Measurements from ENCODE around the gene DAZAP1.

Gene DAZAP1

DNA sequence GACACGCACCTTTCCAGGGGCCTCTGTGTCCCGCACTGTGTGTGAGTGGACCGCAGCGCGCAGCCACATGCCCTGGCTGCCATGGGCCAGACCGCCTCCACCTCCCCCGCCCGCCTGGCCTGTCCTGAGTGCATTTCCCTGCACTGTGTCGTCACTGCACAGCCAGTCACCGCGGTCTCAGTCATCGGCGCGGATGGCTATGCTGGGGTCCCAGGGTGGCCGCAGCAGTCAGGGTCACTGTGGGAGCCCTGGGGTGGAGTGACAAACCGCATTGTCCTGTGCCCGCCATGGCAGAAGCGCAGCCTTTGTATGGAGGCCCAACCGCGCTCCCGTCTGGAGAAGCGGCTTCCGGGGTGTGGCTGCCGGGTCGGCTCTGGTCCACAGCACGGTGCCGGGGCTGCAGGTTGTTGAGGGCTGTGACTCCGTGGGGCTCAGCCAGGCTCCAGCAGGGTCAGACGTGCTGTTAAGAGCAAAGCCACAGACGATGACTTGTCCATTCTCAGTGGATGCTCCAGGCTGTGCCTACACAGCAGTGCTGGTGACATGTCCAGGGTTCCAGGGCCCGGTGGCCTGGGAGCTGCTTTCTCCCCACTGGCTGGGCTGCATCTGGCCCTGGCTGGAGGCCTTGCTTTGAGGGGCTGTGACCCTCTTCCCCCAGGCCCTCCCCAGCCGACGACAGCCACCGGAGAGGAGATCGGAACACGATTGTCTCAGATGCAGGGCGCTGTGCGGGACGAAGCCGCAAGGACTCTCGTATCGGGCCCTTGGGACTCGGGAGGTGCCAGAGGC is 30.0 kb upstream of the DAZAP1 start:
- DNase-seq (ENCODE audit: low read depth in 1 of 2, low spot score in 1 of 2): no peak

DNA sequence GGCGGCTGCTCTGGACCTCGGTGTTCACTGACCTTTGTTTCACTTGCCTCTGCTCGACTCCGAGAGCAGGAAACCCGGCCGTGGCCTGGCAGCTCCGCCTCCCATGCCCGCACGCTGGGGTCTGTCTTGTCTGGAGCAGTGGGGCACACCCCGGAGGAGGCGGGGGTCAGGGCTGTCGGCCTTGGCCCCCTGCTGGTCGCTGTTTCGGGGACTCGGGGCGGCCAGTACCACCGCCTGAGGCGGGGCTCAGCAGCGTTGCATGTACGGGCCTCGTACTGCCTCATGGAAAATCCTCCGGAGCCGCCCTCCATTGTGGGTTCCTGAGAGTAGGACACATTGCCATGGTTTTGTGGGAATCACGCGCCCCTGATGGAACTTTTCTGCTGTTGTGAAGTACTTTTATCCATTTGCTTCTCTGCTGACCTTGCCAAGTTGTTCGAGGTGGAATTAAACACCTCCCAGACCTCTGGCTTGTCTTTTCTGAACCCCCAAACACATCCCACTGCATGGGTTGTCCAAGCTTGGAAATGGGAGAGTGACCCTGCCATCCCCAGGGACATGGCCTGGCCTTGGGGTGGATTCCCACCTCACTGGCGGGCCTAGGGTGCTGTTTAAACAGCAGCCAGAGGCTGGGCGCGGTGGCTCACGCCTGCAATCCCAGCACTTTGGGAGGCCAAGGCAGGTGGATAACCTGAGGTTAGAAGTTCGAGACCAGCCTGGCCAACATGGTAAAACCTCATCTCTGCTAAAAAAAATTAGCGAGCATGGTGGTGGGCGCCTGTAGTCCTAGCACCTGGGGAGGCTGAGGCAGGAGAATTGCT is 29.2 kb upstream of the DAZAP1 start:
- no peak for DNase-seq (ENCODE audit: low read depth in 1 of 2, low spot score in 1 of 2)

DNA sequence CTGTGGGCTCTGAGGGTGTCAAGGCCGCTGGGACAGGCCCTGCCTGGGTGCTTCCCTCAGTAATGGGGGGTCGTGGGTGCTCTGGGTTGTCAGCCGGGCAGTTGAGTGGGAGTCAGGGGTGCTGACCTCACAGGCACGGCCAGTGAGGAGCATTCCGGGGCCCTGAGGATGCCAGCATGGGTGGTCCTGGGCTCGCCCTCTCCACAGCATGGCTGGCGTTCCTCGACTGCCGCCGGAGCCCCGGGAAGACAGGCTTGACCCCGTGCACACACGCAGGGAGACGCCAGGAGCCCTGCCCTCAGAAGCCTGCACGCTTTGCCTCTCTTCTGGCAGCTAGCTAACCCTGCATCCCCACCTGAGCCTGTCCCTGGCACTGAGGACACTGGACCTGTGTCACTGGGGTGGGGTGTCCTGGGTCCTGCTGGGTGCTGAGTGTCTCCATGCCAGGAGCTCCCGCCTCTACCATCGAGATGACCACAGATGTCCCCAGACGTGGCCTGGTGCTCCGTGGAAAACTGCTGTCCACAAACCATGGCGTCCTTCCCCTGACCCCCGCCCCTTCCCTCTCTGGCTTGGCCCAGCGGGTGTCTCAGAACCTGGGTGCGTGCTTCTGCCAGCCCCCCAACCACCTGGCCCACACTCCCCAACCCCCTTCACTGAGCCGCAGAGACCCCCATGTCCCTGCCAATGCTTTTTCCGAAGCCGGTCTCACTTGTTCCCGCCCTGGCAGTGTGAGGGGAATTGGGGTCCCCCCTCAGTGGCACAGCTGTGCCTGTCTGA is 28.1 kb upstream of the DAZAP1 start:
- DNase-seq (ENCODE audit: low read depth in 1 of 2, low spot score in 1 of 2): no peak

DNA sequence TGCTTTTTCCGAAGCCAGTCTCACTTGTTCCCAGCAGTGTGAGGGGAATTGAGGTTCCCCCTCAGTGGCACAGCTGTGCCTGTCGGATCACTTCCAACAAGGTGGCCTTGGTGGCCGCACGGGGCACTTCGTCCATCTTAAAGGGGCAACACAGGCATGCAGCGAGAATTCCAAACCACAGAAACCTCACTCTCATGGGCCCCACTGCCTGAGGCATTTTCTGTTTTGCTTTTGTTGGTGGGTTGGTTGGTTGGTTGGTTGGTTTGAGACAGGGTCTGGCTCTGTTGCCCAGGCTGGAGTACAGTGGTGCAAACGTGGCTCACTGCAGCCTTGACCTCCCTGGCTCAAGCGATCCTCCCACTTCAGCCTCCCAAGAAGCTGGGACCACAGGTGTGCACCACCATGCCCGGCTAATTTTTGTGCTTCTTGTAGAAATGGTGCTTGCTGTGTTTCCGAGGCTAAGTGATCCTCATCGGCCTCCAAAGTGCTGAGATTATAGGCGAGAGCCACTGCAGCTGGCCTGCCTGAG is 27.4 kb upstream of the DAZAP1 start:
- no peak for DNase-seq (ENCODE audit: low read depth in 1 of 2, low spot score in 1 of 2)

DNA sequence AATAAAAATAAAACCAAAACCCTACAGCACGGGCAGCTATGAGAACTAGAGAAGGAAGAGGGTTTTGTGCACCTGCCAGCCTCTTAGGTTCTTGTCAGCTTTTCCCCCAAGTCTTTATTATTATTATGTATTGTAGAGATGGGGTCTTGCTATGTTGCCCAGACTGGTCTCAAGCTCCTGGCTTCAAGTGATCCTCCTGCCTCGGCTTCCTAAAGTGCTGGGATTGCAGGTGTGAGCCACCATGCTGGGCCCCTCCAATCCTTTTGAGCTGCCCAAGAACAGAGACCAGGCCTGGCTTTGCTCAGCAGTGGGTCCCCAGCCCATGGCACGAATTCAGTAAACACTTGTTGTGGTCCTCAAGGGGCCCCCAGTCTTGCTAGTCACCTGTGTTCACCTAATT is 25.1 kb upstream of the DAZAP1 start:
- DNase-seq (ENCODE audit: low read depth in 1 of 2, low spot score in 1 of 2): no peak

DNA sequence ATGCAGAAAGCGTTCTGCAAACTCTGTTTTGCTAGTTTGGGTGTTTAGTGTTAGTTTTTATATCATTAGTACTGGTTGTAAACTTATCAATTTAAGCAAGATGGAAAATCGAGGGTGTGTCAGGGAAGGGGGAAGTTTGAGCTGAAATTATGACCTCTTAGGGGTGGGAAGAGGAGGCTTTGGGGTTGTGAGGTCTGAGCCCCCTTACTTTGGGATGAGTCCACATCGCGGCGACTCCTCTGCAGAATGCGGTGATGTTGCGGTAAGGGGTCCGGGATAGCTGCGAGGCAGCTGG is 24.4 kb upstream of the DAZAP1 start:
- DNase-seq (ENCODE audit: low read depth in 1 of 2, low spot score in 1 of 2): no peak

DNA sequence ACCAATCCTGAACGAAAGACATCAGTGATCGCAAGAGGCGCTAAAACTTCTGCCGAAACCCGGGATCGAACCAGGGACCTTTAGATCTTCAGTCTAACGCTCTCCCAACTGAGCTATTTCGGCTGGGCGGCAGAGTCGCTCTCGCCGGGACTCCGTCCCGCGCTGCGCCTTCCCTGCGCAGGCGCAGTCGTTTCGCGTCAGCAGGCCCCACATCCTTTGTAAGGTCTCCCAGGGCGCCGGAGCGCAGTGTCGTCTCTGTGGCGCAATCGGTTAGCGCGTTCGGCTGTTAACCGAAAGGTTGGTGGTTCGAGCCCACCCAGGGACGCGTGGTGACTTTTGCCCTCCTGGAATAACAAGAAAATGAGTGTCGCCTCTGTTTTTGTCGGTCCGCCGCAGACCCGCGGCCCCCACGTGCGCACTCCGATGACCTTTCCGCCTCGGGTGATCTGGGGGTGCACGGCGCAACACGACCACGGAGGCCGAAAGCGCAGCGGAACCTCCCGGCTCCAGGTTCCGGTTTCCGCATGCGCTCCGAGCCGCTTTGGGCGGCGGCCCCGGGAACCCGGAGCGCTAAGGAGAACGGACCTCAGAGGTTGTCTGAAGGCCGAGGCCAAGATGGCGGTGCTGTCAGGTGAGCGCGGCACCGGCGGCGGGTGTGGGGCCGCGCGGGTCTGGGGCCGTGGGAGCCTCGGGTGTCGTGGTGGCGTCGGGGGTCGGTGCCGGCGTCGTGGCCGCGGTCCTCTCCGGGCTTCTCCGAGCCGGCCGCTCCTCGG is 23.9 kb upstream of the DAZAP1 start, which contains the start of gene NDUFS7:
NDUFS7 (plus strand) TSS at position 596 of the 773 bp plus-strand sequence; CDS start at position 616, 20 bp downstream.
- DNase-seq (ENCODE audit: low read depth in 1 of 2, low spot score in 1 of 2): peak; percentile 91 to 96

DNA sequence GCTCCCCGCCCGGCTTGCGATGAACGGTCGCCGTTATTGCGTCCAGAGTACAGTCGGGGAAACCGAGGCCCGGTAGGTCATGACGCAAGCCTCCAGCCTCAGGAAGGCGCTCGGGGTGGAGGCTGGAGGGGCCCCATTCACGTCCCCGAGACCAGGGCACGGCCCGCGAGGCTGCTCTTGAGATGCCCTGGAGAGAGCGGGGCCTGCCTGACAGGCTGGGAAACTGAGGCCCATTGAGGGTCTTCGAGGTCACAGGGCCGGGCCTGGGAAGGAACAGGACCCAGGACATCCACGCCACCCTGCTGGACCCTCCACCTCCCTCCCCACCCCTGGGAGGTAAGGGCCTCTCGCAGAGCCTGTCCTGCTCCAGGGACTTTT is 23.3 kb upstream of the DAZAP1 start:
- no peak for DNase-seq (ENCODE audit: low read depth in 1 of 2, low spot score in 1 of 2)

DNA sequence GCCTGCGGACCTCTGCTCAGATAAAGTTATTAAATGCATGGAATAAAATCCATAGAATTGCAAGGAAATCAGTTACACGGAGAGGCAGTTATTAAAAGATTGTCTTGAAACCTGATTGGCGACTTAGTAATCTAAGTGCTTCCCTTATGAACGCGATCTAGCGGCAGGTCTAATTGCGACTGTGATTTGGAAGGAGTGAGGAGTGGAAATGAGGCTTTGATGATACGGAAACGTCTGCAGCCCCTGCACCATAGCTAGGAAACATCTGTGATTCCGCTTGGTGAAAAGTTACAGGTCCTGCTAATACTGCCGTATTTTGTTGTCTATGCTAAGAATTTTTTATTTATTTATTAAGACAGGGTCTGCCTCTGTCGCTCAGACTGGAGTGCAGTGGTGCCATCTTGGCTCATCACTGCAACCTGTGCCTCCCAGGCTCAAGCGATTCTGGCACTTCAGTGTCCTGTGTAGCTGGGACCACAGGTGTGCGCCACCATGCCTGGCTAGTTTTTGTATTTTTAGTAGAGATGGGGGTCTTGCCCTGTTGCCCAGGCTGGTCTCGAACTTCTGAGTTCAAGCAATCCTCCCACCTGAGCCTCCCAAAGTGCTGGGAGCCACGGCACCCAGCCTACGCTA is 22.8 kb upstream of the DAZAP1 start:
- no peak for DNase-seq (ENCODE audit: low read depth in 1 of 2, low spot score in 1 of 2)

DNA sequence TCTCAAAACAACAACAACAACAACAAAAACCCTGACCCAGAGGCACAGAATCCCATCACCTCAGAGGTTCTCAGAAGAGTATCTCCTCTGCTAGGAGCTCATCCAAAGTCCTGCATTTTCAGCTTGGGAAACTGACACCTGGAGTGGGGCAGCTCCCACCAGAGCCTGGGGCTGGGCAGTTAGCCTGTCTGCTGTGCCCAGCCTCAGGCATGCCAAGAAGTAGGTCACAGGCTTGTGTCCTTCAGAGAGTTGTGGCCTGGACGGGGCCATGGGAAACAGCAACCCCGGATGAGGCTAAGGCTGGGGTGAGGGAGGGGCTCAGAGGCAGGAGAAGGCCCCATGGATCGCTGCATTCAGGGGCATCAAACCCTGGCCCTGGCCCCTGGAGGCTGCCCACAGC is 21.6 kb upstream of the DAZAP1 start:
- no peak for DNase-seq (ENCODE audit: low read depth in 1 of 2, low spot score in 1 of 2)

DNA sequence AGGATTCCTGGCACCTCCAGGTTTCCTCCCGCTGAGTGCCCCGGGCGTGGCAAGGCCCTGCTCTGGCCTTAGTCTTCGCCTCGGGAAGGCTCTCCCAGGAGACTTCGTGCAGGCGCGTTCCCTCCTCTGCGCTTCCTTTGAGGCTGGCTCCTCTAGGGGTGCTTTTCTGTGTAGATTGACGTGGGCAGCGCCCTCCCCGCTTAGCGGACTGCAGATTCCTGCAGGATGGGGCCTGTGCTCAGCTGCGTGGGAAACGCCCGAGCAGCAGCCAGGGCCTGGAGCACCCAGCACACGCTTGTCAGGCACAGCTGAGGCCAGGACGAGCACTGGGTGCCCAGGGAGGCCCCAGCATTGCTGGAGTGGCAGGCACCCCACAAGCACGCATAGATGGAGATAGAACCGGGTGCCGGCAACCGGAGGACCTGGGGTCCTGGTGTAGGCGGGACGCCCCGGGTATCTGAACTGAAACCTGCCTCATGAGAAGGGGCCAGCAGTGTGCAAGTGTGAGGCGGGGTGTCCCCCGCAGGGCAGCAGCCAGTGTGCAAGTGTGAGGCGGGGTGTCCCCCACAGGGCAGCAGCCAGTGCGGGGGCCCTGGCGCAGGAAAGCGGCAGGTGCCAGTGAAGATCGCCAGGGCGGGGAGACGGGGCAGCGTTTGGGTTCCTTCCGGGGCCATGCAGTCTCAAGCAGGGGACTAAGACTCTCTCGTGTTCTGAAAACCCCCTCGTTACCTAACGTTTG is 20.3 kb upstream of the DAZAP1 start:
- DNase-seq (ENCODE audit: low read depth in 1 of 2, low spot score in 1 of 2): no peak

DNA sequence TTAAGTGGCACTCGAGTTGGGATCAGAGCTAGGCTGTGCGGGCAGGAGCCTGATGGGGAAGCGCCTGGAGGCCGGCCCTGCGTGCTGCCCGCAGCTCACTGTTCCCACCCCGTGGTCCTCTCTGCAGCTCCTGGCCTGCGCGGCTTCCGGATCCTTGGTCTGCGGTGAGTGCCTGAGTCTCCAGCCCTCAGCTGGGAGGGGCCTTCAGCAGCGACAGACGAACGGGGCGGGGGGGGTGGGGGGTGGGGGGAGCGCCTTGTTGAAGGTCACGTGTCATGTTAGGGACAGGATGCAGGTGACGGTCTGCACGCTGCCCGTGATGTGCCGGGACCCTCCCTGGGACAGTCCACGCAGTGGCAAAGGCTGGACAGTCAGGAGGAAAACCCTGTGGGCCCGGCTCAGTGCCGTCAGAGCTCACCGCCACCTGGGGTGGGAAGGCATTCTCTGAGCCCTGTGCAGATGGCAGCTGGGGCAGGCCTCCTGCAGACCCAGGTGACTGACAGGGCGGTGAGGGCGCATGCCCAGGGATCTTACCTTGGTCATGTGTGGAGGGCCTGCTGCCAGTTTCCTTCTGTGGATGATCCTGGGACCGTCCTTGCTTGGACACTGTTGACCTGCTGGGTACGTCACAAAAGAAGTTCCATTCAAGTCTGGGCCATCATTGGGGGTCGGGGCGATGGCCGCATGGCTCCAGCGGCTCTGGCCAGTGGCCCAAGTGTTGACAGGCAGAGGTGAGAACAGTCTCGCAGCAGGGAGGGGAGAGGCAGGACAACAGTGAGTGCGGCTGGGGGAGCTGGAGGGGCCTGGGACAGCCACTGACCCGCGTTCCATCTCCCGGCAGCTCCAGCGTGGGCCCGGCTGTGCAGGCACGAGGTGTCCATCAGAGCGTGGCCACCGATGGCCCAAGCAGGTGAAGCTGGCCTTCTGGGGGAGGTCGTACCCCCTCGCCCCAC is 19.4 kb upstream of the DAZAP1 start:
- no peak for DNase-seq (ENCODE audit: low read depth in 1 of 2, low spot score in 1 of 2)

DNA sequence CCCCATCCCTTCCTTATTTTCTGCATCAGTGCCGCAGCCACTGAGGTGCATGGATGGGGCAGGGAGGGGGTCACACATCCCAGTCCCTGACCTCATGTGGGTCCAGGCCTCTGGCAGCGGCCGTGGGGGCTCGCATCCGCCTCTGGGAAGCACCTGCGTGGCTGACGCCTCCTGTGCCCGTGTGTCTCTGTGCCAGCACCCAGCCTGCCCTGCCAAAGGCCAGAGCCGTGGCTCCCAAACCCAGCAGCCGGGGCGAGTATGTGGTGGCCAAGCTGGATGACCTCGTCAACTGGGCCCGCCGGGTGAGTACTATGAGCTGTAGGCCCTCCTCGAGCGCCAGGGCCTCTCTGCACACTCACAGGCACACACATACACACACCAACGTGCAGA is 18.8 kb upstream of the DAZAP1 start:
- DNase-seq (ENCODE audit: low read depth in 1 of 2, low spot score in 1 of 2): no peak

DNA sequence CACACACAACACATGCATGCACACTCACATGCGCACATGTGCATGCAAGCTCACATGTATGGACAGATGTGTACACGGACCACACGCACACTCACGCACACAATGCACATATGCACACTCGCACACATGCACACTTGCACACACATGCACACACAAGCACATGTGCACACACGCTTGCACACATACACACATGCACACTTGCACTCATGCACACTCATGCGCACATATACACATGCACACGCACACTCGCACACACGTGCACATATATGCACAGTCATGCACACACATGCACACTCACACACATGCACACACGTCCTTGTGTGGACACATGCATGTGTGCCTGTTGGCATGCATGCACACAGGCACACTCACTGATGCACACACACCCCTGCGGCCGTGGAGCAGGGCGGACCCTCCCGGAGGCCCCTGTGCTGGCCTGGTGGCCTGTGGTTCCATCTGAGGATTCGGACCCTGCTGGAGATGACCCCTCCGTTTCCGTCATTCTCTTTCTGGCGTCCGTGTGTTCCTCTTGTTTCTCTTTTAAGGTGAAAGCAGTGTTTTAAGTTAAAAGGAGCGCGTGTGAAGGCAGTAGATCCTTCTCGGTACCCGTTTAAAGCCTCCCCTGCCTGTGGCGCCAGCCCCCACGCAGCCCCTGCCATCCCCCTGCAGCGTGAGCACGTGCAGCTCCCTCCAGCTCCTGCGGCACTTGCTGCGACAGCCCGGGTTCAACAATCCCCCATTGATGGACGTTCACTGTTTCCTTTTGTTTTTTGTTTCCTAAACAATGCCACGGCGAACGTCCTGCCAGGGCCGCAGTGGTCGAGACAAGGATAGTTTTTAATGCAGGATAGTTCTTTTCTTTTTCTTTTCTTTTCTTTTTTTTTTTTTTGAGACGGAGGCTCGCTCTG is 18.1 kb upstream of the DAZAP1 start:
- no peak for DNase-seq (ENCODE audit: low read depth in 1 of 2, low spot score in 1 of 2)

DNA sequence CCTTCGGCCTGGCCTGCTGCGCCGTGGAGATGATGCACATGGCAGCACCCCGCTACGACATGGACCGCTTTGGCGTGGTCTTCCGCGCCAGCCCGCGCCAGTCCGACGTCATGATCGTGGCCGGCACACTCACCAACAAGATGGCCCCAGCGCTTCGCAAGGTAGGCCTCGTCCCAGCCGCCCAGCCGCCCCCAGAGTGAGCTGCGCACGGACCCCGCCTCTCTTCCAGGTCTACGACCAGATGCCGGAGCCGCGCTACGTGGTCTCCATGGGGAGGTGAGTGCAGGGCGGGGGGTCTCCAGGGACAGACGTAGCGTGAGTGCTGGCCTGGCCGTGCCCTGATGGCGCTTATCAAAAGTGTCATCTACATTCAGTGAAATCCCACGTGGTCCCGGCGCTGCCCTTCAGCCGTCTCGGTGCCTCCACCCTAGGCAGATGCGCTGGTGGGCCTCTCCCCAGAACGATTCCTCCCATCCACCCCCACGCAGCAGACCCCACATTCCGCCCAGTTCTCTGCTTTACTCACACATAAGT is 16.4 kb upstream of the DAZAP1 start:
- no peak for DNase-seq (ENCODE audit: low read depth in 1 of 2, low spot score in 1 of 2)

DNA sequence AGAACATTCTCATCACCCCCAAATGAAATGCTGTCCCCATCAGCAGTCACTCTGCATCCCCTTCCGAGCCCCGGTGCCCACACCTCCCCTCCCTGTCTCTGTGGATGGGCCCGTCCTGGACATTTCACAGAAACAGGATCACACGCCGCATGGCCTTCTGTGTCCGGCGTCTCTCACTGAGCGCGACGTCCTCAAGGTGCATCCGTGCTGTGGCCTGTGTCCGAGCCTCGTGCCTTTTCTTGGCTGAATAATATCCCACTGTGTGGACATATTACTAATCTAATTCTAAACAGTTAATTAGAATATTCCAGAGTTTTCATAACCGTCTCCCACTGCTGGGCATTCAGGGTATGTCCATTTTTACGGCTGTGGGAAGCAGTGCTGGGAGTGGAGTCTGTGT is 15.0 kb upstream of the DAZAP1 start:
- no peak for DNase-seq (ENCODE audit: low read depth in 1 of 2, low spot score in 1 of 2)

DNA sequence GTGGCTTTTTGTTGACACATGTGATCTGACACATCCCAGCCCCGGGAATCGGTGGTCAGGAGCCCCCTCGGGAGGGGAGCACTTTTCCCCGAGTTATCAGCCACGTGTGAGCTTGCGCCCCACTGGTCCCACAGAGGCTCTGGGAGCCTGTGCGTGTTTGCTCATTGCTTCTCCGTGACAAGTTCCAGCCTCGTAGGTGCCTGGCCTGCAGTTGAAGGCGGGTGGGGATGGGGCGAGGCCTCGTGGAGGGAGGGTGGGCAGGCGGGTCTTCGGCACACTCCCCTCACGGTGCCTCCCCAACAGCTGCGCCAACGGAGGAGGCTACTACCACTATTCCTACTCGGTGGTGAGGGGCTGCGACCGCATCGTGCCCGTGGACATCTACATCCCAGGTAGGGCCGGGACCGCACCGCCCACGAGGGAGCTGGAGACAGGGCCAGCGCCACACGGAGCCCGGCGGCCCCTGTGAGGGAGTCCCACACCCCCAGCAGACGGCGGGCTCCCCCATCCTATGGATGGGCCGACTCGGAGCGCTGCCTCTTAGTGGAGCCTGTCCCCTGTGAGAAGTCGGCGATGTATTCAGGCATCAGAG is 14.4 kb upstream of the DAZAP1 start:
- no peak for DNase-seq (ENCODE audit: low read depth in 1 of 2, low spot score in 1 of 2)

Measured in activated T-helper 1 cell treated with anti-CD3 and anti-CD28 coated beads, Interleukin-2, amount 50 U/mL, for 16 hours (primary cell).